NCI-H345 (cell line): ENCODE data around the gene PPP1R14B.
"Not testable (repeated sequence)": the region's sequence is repeated elsewhere in the genome, so short reads cannot be mapped to it uniquely, and the experiment has no call there.

Source experiments
- DNase-seq: peaks from one replicate; lab custom pipeline; 2025; lab: John Stamatoyannopoulos, UW

Gene PPP1R14B

DNA sequence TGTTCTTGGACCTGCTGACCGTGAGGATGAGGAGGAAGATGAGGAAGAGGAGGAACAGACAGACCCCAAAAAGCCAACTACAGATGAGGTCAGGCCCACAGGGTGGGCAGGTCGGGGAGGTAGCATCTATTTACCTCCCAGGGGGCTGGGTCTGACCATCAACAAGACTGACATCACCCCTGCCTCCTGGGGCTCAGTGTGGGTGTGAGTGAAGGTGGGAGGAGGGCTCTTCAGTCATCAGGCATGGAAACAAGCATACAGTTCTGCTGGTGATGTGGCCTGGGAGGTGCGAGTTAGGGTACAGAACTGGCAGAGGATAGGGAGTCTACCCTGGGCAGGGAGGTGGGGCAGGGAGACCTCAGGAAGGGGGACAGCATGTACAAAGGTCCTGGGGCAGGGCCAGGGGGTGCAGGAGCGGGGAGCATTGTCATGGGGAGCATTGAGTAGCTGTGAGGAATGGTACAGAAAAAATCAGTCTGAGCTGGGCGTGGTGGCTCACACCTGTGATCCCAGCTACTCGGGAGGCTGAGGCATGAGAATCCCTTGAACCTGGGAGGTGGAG, 13.5 kb upstream of the PPP1R14B start:
- DNase-seq: no peak

DNA sequence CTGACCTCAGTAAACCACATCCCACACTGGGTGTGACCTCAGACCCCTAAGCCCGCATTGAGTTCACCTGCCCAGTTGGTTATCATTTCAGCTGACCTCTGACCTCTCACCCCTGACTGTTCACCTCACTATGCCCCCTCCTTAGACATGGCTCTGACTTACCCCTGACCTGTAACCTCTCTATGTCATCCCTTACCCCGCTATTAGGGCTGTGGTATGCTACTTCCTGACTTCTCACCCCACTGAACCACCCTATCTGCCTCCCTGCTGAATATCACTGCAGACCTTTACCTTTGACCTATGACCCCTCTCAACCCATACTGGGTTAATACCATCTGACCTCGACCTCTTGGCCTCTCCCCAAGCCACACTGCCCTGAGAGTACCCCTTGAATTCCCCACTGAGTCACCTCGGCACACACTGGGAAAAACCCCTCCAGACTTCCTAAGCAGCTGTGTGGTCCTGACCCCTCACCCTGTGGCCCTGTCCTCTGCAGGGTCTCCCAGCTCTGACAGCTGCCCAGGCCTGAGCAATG, 12.9 kb upstream of the PPP1R14B start:
- DNase-seq: no peak

DNA sequence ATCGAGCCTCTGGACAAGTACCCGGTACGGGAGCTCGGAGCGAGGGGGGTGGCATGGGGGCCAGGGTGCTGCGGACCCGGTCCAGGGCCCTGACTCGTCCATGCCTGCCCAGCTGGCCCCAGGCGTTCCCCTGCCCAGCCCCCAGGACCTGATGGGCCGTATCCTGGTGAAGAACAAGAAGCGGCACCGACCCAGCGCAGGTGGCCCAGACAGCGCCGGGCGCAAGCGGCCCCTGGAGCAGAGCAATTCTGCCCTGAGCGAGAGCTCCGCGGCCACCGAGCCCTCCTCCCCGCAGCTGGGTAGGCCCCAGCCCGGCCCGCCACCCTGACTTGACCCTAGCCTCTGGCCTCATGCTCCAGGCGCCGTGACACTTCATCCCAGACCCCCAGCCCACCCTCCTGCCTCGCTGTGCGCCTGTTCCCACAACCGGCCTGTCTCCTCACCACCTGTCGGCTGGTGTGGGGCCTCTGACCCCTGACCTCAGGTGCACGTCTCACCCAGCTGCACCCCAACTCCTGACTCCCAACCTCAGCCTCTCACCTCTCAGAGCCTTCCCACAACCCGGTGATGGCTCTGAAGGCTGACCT, 12.3 kb upstream of the PPP1R14B start:
- no peak for DNase-seq

DNA sequence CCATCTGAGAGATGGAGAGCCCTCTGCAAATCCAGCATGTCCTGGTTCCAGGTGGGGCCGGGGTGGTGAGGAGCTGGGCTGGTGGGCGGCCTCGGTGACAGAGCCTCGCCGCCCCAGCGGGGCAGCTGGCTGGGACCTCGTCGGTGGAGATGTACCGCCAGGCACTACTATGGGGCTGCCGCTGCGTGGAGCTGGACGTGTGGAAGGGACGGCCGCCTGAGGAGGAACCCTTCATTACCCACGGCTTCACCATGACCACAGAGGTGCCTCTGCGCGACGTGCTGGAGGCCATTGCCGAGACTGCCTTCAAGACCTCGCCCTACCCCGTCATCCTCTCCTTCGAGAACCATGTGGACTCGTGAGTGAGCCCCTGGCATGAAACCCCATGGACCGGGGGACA, 11.6 kb upstream of the PPP1R14B start:
- no peak for DNase-seq

DNA sequence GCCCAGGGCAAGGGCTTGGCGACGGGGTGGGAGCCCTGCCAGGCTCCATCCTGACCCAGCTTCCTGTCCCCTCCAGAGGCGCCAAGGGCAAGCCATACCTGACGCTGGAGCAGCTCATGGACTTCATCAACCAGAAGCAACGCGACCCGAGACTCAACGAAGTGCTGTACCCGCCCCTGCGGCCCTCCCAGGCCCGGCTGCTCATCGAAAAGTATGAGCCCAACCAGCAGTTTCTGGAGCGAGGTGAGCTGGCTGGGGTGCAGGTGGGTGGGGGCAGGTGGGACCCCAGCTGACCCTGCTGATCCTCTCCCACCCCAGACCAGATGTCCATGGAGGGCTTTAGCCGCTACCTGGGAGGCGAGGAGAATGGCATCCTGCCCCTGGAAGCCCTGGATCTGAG, 9.6 kb upstream of the PPP1R14B start:
- DNase-seq: no peak

DNA sequence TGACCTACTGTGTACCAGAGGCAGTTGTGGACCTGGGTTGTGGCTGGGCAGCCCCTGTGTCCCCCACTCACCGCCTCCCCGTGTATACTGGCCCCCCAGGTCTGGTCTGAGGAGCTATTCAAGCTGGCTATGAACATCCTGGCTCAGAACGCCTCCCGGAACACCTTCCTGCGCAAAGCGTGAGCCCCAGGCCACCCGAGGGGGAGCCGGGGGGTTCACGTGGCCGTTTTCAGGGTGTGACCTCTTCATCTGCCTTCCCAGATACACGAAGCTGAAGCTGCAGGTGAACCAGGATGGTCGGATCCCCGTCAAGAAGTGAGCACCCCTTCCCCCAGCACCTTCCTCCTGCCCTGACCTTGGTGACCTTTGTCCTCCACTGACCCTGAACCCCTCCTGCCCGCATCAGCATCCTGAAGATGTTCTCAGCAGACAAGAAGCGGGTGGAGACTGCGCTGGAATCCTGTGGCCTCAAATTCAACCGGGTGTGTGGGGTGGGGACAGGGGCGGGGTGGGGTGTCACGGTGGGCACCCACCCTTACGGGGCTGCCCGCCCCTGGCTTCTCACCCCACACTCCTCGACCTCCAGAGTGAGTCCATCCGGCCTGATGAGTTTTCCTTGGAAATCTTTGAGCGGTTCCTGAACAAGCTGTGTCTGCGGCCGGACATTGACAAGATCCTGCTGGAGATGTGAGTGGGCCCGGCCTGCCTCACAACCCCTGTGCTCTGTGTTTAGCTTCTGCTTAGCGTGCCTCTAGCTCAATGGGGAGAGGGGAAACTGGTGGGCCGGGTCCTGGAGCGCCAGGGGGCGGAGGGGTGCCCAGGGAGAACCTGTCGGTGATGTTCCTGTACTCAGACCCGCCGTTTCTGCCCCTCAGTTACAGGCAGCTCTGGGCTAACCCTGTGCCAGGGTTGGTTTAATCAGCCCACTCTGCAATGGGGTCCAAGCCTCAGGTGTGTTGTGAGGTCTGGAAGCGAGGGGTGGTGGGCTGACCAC, 8.7 kb upstream of the PPP1R14B start:
- DNase-seq: no peak

DNA sequence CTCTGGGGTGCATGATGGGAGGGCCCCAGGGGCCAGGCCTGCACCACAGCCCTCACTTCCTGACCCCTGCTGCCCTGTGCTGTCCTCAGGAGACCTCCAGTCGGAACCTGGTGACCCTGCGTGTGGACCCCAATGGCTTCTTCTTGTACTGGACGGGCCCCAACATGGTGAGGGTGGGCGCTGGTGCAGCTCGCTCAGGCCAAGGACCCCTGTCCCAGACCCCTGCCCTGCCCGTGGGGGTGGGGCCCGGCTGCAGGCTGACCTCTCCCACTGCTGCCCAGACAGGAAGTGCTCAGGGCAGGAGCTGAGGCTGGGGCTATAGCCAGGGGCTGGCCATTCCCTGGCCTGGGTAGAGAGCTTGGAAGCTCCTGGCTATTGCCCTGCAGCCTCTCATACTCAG, 7.6 kb upstream of the PPP1R14B start:
- DNase-seq: no peak

DNA sequence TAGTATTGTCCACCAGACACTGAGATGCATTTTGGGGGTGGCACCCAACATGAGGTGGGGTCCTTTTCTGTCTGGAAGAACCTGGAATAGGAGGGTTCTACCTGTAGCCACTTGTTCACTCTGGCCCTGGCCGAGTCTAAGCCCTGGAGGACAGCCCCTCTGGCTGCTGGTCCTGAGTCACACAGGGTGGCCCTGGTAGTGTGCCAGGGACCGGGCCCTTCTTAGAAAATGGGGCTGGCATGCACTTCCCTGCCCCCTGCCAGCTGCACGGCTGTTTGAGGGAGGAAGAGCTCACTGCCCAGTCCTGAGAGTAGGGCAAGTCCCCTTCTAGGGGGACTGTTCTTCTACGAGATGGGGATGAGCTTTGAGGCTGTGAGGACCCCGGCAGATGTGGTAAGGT, 6.7 kb upstream of the PPP1R14B start:
- DNase-seq: no peak

DNA sequence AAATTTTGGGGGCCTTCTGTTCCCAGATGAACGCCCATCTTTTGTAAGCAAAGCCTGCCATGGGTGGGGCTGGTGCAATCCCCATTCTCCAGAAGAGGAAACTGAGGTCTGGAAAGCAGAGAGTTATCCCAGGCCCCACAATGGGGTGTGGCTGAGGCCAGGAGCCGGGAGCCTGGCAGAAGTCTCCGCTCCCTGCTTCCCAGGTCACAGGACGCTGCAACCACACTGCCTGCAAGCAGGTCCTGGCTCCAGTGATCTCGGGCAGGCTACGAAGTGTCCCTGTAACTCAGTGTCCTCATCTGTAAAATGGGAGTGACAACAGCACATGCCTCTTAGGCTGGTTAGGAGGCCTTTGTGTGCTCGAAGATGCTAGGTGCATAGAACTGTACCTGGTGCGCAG, 6.3 kb upstream of the PPP1R14B start:
- DNase-seq: no peak

DNA sequence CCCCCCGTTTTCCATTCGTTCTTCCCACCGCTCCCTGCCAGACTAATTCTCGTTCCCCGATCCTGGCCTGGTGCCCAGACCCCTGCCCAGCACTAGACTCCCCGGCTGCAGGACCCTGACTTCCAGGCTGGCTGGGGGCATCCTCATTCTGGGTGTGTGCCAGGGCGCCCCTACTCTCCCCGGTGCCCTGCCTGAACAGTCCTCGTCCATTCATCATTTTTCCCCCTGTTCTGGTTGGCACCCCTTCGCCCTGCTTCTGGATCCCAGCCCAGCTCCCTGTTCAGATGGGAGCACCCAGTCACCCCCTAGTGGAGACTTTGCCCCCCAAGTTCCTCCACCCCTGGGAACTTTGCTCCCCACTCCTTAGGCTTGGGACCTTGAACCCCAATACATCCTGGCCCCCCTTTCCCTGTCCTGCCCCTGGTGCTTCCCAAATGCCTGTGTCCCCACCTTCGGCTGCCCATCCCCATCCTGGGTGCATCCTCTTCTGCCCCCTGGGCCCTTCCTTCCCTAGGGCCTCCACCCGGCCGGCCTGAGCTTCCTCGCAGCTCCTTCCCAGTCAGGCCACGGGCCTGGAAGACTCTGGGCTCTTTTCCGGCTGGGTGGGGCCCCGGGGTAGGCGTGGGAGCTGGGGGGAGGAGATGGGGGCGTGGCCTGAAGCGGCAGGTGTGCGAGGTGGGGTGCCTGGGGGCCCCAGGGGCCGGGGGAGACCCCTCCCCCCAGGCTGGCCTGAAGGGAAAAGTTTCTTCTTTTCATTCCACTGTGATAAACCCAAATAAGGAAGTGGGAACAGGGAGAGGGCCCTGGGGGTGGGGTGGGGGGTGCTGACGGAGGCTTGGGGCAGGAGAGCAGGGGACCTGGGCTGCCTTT, 5.5 kb upstream of the PPP1R14B start:
- DNase-seq: peak; percentile 28

DNA sequence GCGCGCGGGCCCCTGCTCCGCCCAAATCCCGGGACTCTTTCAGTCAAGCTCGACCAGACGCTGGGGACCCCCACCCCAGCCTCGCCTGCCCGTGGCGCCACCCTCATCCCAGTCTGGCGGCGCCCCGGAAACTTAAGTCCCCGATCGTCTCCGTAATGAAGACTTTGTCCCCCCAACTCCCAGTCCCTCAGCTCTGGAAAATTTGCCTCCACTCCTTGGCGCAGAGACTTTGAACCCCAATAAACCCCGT, 4.9 kb upstream of the PPP1R14B start:
- no peak for DNase-seq

DNA sequence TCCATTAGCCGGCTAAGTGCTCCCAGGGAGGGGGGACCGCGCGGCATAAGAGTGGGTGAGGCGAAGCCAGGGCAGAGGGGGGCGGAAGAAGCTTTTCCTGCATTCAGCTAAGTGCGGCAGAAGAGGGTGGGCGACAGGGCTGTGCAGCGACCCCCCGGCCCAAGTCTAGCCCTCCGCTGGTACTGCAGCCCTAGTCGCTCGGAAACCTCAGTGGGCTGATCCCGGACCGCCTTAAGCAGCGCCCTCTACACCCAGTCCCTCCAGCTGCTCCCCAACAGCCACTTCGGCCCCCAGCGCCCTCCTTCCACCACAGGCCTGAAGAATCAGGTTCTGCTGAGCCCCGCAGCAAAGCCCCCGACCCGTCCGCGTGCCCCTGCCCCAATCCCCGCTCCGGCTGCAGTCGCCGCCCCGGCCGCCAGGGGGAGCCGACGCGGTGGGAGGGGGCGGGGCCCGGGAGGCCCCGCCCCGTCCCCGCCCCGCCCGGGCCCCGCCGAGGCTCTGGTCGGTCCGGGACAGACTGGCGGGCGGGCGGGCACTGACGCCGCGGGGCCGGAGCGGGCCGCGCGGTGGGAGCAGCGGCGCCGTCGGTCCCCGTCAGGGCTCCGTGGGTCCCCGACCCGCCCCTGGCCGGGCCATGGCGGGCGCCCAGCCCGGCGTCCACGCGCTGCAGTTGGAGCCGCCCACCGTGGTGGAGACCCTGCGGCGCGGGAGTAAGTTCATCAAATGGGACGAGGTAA, 4.4 kb upstream of the PPP1R14B start, which contains the start of gene PLCB3:
Gene PLCB3 (plus strand): TSS at position 515 of the 737 bp plus-strand sequence. CDS start 120 bp downstream, at position 635.
- DNase-seq: peak; percentile 47

DNA sequence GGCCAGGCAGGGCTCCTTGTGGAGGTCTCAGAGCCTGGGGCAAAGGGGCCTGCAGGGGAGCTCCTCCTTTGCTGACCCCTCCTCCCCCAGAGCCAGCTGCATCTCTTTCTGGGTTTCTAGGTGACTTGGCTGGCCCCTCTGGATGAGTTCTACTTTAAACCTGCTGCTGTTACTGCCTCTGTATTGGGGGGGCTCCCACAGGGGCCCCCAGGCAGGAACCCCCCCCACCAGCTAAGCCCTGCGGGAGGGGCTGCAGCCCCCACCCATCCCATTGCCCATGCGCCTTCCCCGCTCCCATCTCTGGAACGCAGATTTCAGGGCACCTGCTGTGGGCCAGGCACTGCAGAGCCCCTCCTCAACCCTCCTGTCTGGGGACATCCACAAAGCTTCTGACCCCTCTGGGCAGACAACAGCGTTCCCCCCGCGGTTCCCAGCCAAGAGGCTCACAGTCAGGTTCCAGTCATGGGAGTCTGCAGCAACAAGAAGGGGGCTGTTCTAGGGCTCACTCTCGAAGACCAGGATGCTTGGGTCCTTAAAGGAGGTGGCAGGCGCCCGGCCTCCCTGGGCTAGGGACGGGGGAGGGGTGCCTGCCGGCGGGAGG, 3.8 kb upstream of the PPP1R14B start:
- peak; percentile 53 for DNase-seq

DNA sequence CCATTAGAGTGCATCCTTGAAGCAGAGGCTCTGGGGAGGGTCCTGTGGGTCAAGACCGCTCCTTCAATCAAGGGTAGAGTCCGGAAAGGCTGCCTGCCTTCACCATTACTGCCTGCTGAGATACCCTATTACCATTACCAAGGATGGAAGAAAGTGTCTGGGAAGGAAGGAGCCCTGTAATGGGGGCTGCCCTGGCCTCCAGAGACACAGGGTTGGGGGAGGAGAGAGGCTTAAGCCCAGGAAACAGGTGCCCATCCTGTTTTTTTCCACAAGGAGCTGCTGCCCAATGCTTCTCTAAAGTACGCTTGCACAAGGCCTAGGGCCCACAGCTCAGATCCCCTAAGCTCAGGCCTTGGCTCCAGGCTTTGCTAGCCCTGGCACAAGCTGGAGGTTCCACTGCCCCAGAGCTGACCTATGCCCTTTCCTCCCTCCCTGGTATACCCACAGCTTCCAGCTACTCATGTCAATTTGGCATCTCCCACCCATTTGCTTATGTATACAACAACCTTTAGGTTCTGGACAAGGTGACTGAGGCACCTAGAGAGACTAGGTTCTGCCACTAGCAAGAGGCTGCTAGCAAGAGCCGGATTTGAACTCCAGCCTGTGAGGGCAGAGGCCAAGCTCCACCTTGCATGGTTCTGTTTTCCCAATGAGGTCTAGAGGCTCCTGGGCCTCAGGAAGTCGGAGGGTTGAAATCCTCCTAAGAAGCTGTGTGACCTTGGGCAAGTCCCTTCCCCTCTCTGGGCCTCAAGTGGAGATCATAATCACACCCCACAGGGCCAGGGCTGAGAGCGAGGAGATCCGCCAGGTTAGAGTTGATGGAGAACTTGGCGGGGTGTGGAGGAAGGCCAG, 3.0 kb upstream of the PPP1R14B start:
- no peak for DNase-seq

DNA sequence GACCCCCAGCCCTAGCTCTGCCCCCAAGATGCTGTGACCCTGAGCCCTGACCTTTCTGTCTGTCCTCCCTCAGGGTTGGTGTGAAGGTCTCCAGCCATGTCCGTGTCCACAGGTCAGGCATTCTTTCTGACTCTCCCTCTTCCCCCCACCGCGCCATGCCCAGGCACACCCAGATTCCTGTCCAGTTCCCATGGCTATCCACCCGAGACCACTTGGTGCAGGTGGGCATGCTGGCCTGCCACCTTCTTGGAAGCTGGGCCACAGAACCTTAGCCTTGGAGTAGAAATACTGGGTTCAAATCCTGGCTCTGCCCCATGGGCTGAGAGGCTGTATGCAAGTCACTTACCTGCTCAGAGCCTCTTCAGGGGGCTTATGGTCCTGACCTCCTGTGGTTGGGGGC, 2.3 kb upstream of the PPP1R14B start:
- no peak for DNase-seq

DNA sequence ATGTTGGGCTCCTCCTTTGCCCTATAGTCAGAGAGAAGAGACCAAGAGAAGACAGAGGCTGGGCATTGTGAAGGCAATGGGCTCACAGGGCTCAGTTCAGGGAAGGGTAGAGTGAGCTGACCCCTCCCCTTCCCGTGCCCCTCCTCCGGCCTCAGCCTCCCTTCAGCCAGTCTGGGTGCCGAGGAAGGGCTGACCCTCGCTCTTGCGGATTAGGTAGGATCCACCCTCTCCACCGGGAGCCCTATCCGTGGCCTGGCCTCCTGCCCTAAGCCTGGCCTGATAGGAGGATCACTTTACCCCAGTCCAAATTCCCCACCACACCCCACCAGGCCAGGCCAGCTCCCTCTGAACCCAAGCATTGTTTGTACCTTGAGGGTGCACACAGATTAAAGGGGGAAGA, 1.8 kb upstream of the PPP1R14B start:
- no peak for DNase-seq

DNA sequence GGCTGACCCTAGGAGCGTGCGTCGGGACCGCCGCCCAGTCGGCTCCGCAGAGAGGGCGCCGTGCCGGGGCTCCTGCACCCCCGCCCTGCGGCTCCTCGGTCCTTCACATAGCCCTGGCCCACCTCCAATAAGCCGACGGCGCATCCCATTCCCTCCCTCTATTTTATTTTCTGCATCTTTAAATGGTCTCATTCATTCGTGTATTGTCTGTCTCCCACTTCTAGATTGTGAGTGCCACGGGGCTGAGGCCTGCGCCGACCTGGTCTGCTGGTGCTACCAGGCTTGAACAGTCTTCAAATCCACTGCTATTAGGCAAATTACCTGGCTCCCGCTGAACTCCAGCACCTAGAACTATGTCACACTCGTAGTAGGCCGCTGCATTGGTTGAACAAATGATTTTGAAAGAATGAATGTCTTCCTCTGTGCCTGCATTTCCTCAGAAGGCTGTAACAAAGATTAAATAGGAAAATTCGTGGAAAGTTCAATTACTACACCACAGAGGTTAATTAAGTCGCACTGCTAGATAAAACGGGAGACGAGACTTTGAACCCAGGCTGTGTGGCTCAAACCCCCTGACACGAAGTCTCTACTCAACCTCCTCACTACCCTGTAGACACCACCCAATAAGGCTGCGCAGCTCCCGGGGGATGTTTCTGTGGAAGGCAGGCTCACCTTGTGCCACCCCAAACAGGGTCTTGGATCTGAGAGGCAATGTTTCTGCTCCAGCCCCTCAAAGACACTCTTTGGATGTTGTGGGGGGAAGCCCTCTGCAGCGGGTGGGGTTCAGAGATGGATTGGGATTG, 1.2 kb upstream of the PPP1R14B start:
- DNase-seq: peak; percentile 39

DNA sequence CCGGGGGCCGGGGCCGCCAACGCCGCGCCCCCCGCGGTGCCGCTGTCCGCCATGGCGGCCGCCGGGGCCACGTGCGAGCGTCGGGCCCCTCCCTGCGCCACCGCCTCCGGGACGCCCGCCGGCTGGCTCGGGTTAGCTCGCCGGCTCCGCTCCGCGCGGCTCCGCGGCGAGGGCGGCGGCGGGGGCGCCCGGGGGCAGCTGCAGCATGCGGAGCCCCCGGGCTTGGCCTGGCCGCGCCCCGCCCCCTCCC, 197 bp downstream of the PPP1R14B start:
- DNase-seq: not testable (repeated sequence)

DNA sequence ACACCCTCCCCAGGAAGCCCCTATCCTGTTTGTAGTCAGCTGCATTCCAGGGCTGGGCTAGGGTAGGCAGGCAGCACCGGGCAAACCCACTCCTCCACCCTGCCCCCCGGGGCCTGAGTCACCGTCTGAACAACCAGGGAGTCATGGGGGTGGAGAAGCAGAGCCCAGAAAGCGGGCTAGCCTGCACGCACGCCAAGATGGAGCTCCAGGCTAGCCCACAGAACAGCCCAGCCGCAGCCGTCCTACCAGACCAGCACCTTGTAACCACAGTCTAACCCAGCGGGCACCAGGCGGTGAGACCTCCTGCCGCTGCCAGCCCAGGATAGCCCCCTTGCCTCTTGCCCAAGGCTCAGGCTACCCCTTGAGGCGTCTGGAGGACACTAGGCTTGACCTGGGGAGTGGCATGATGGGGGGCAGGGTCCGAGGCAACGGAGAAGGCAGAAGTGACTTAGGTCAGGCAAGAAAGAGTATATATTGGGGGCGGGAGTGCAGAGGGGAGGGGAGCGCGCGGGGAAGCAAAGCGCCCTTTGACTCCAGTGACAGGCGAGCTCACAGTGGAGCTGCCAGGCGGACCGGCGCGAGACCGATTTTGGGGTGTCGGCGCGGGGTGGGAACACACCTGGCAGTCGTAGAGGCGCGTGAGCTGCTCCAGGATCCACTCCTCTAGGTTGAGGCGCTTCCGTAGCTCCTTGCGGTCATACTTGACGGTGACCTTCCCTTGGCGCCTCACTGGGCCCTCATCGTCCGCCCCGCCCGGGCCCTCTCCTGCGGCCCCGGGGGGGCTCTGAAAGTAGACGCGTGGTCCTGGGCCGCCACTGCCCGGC, 734 bp downstream of the PPP1R14B start:
- DNase-seq: peak; percentile 58
